ENCODE measurements around the gene TUSC2. TPM values are rescaled to one million over a fixed set of nuclear protein-coding genes. Genes with fewer than 3 reads are reported as not detected.

The TUSC2 gene
- total RNA-seq, 4 donors from 2014 or later = 28.7 to 63.7 (median 42.3) TPM

DNA sequence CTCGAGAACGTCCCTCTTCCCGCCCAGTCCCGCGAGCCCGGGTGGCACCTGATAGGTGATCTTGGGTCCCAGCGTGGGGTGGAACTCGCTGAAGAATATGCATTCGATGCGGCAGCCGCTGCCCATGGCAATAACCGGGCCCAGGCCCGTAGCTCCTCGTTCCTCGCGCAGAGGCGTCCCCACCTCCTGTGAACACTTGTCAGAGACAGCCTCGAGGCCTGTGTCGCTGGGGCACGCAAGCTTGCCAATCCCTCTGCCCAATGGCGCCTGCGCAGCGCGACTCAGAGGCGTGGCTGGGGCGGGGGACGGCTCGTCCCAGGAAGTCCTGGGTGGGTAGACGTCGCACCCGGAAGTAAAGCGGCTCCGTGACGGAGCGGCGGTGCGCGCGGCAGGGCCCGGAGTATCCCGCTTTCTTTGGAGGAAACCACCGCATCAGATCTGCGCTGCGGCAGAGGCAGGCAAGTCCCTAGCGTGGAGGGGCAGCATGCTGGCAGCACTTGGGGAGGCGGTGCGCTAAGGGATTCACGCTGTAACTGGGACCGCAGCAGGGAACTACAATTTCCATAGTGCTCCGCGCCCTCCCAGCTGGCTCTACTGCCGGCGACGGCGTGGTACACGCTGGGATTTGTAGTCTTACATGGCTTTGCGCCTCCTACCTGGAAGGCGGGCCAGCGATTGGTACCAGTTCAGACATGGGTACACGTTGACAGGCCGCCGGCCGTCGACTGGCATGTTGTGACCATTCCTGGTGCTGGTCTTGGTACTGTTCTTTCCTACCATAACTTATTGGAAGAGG lies 22.7 kb upstream of the TUSC2 start, which contains the start of the genes CYB561D2 and NPRL2:
Gene CYB561D2 (plus strand): TSS at position 336 of the 796 bp plus-strand sequence. CDS start 572 bp downstream, outside the sequence.
Gene NPRL2 (minus strand): TSS at position 249 of the 796 bp plus-strand sequence. CDS start 123 bp downstream, at position 126.
- TF ChIP-seq, protein P1, sequence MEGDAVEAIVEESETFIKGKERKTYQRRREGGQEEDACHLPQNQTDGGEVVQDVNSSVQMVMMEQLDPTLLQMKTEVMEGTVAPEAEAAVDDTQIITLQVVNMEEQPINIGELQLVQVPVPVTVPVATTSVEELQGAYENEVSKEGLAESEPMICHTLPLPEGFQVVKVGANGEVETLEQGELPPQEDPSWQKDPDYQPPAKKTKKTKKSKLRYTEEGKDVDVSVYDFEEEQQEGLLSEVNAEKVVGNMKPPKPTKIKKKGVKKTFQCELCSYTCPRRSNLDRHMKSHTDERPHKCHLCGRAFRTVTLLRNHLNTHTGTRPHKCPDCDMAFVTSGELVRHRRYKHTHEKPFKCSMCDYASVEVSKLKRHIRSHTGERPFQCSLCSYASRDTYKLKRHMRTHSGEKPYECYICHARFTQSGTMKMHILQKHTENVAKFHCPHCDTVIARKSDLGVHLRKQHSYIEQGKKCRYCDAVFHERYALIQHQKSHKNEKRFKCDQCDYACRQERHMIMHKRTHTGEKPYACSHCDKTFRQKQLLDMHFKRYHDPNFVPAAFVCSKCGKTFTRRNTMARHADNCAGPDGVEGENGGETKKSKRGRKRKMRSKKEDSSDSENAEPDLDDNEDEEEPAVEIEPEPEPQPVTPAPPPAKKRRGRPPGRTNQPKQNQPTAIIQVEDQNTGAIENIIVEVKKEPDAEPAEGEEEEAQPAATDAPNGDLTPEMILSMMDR (IDR thresholded peaks at IDR 0.05) = no peak
- TF ChIP-seq POLR2A (IDR thresholded peaks at IDR 0.05) = peak in 1 of 2 donors; percentile 91
- peak; percentile 97 to 98 for DNase-seq
- intact Hi-C loops (cut with DNase I) = no loop called here

DNA sequence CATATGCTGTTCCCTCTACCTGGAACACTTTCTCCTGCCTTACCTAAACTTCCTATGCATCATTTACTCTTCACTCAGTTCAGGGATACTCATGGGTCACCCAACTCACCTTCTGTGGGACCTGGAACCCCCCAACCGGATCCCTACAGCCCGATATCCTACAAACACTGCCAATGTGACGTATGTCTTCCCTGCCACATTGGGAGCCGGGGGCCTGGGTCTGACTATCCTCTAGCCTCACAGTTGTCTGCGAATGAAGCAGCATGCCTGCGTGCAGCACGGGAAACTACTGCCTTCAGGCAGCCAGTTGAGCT lies 22.1 kb upstream of the TUSC2 start:
- intact Hi-C loops (cut with DNase I) = no loop called here
- 13 to 18% methylated on average over 7 of the region's 7 CpGs for WGBS, 2 donors
- H3K4me1 ChIP-seq = peaks cover 30 to 46% of the 10 kb centered on the region in 2 donors

More for the DNA sequence above, 22.7 kb upstream of the TUSC2 start, which contains the start of the genes CYB561D2 and NPRL2:
- peaks cover 23 to 28% of the 10 kb centered on the region in 2 donors for H3K36me3 ChIP-seq
- peaks cover 30 to 46% of the 10 kb centered on the region in 2 donors for H3K4me1 ChIP-seq
- peak within 1 kb of the TSS; percentile 84 to 92 (median 90) for H3K27ac ChIP-seq
- H3K4me3 ChIP-seq (replicated peaks in 1 of 3) = peak within 1 kb of the TSS; percentile 56 to 75 (median 60)
- no peaks in the 10 kb centered on the region for H3K9me3 ChIP-seq
- WGBS, 2 donors = 0 to 2% methylated on average over 17 to 22 of the region's 64 CpGs
- no peaks in the 10 kb centered on the region for H3K27me3 ChIP-seq

DNA sequence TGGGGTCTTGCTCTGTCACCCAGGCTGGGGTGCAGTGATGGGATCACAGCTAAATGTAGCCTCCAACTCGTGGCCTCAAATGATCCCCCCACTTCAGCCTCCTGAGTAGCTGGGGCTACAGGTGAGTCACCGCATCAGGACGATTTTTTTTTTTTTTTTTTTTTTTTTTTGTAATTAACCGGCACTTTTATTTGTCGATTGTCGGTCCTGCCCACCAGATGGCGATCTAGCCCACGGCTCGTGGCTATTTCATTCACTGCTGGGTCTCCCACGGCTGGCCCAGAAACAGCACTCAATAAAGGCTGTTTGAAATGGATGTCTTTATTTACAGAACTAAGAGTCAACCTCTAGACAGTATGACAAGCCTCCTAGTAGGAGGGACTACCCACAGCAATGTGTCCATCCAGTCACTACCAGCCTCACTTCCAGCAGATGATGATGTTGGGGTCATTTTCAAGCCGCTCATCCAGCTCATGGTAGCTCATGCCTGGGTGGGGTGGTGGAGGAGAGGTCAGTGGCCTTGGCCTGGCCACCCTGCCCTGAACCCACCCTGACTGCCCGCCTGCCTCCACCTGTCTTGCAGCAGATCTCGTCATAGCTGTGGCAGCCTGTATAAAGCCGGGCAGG lies 19.3 kb upstream of the TUSC2 start:
- peaks cover 29 to 39% of the 10 kb centered on the region in 2 donors for H3K4me1 ChIP-seq
- TF ChIP-seq POLR2A (IDR thresholded peaks at IDR 0.05) = no peak
- TF ChIP-seq, protein P1 (IDR thresholded peaks at IDR 0.05) = peak in 5 of 6 experiments; percentile 39 to 78 (median 54)
- H3K9me3 ChIP-seq = no peaks in the 10 kb centered on the region
- no peaks in the 10 kb centered on the region for H3K27me3 ChIP-seq
- peak; percentile 78 to 83 for DNase-seq
- 29 to 30% methylated on average over 14 of the region's 14 CpGs for WGBS, 2 donors
- H3K36me3 ChIP-seq = no peaks in the 10 kb centered on the region
- intact Hi-C loops (cut with DNase I) = no loop called here
- H3K4me3 ChIP-seq (replicated peaks in 1 of 3) = no peak overlapping the region
- H3K27ac ChIP-seq = no peak overlapping the region

More for the DNA sequence above, 22.1 kb upstream of the TUSC2 start:
- DNase-seq = no peak
- Histone ChIP-seq H3K27ac (peak overlapping the region; percentile 11 to 92 (median 90)), H3K9me3 (no peaks in the 10 kb centered on the region), H3K4me3 (replicated peaks in 1 of 3) (peak overlapping the region; percentile 56 to 75 (median 60)), H3K27me3 (no peaks in the 10 kb centered on the region), H3K36me3 (peaks cover 20 to 26% of the 10 kb centered on the region in 2 donors)
- TF ChIP-seq POLR2A (IDR thresholded peaks at IDR 0.05) = no peak
- TF ChIP-seq, protein P1 (IDR thresholded peaks at IDR 0.05) = no peak

DNA sequence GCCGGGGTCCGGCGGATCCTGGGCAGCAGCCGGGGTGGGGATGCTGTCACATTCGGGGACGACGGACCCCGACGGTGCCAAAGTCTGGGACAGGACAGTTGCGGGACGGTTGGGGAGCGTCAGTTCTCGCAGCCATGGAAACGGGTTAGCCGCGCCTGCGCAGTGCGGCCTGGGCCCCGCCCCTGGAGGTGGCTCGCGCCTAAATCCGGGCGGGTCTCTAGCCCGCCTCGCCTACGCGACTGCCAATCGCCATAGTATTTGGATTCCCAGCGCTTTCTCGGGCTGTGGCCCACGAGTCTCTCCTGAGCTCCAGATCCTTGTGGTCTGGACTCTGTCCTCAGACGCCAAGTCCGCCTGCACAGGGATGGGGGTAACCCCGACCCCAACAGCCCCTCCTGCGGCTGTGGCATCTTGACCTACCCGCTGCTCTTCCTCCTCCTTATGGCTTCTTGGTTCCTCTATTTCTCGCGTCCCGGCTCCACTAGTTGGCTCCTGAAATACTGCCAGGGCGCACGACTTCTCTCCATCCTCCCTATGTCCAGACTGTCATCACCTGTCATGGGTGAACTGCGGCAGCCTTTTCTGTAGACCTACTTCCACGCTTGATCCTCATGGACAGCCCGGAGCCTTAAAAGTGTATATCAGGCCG lies 17.7 kb upstream of the TUSC2 start, which contains the start of gene ZMYND10:
Gene ZMYND10 (minus strand): TSS at position 147 of the 649 bp plus-strand sequence. CDS start 153 bp downstream, outside the sequence.
- no peaks in the 10 kb centered on the region for H3K36me3 ChIP-seq
- no peaks in the 10 kb centered on the region for H3K9me3 ChIP-seq
- H3K27me3 ChIP-seq = no peaks in the 10 kb centered on the region
- H3K4me1 ChIP-seq = peaks cover 20 to 34% of the 10 kb centered on the region in 2 donors
- H3K27ac ChIP-seq = no peak within 1 kb of the TSS
- no peak for TF ChIP-seq POLR2A (IDR thresholded peaks at IDR 0.05)
- TF ChIP-seq, protein P1 (IDR thresholded peaks at IDR 0.05) = no peak
- 12 to 13% methylated on average over 40 to 42 of the region's 45 CpGs for WGBS, 2 donors
- peak; percentile 61 to 64 for DNase-seq
- peak within 1 kb of the TSS in 1 of 3 donors; percentile 21 for H3K4me3 ChIP-seq (replicated peaks in 1 of 3)
- intact Hi-C loops (cut with DNase I) = no loop called here

Measured in thyroid gland (tissue), 4 donors.